T-helper 2 cell treated with Interferon-gamma antibody and Interleukin-4, amounts not matched to agents 100 ng/mL and 5 ng/mL, for 36 hours (primary cell): Measurements from ENCODE around the gene GNG2. TPM values are rescaled to one million over a fixed set of nuclear protein-coding genes. Genes with fewer than 3 reads are reported as not detected.

Experiments
- intact Hi-C: fragments of 100-400 bp; cut with micrococcal nuclease; formaldehyde crosslinking; loops from one replicate; pipeline ENCODE4 v1.15.1; 2023
- total RNA-seq: library from RNA; stranded (reverse); gene quantifications from 2 replicates; pipeline ENCODE4 v1.2.3, GENCODE V29; 2022

The GNG2 gene
- total RNA-seq, 1 donor from 2014 or later, result 204 TPM

DNA sequence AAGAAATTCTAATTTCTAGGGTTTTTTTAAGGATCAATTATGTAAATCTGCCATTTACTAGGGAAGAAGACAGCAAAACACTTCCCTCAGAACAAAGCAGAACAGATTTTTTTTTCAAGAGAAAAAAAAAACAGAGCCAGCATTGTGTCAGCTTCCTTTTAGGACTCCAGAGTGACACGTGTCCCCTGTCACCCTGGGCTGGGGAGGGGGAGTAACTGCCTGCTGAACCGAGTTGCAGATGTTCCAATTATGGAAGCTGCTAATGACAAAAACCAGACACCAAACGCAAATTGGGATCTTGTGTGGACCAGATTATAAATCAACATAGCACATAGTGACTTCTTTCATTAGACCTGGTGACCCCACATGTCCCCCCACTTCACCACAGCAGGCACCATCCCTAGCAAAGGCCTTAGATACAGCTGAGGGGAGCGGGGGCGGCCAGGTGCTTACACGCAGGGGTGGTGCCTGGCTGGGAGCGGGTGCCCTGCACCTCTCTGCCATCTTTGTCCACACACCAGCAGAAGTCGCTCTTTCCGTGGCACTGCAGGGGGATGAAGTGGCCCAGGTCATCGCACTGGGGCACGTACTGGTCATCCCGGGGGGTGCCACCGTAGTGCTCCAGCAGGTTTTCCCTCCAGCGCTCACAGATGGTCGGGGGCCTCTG is 154.3 kb downstream of the GNG2 start:
- intact Hi-C loops, result no loop called here

DNA sequence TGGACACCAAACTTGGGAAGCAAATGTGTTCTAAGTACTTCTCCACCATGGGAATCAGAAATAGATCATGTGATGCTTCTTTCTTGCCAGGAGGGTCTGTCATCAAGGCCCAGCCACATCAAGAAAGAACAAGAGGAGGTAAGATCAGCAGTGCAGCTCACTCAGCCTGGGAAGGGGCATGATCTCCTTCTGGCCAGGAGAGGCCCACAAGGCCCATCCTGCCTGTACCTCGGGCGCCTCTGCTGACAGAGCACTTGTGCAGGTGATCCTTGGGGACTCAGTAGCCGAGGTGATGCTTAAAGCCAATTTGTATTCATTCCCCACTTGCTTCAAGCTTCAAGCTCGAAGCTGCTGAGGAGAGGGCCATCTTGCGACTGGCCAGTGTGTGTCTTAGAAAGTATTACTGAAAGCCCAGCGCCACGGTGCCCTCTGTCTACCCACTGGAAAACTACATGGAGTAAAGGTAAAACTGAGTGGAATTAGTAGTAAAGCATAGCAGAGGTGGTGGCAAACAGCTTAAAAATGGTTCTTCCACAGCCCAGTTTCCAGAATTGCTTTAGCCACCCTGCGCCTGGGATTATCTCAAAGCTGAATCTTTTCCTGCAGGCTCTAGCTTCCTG is 155.1 kb downstream of the GNG2 start:
- intact Hi-C loops, result no loop called here

DNA sequence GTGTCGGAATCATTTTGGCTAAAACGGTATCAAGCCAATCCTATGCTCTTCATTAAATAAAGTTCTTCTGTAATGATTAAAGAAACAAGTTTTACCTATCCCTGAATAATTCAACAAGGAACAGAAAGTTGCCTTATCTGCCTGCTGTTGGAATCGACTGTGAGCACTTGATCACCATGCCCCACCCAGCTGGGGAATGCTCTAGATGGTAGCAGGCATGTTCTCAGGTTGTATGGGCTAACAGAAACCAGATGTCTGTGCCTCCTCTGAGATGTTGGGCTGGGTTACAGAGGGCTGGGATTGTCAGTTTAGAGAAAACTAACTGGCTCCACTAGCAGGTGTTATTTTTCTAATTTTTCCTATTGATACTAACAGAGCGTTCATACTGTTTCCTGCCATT is 157.8 kb downstream of the GNG2 start:
- intact Hi-C loops, result no loop called here

DNA sequence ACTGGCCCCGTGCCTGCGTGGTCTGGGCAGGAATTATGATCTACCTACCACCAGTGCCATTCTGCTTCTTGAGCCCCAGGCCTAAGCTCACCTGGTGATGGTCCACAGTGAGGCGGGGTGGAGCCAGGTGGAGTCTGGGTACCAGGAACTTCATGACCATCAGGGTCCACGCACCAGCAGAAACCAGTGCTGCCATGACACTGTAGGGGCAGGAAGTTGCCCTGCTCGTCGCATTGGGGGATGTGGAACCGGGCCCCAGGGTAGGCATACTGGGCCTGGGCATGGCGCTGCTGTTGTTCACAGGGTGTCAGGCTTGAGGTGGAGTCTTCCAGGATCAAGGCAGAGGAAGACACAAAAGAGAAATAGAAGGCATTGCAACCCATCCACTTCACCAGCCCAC is 158.6 kb downstream of the GNG2 start:
- intact Hi-C loops, result no loop called here

Other genes starting within 250 kb of the GNG2 start
- 4.5 and 5.0 TPM in 2 replicates for gene FRMD6, start 208.7 kb upstream of the GNG2 start, total RNA-seq
- gene RTRAF, start 128.9 kb downstream of the GNG2 start, total RNA-seq, result 179 and 182 TPM in 2 replicates
- 0.36 and 0.82 TPM in 2 replicates for gene NID2, start 208.4 kb downstream of the GNG2 start, total RNA-seq